ENCODE results near the gene BEST2. TPM values are rescaled to one million over a fixed set of nuclear protein-coding genes. Genes with fewer than 3 reads are reported as not detected.
A peak's percentile ranks its signal among the peaks of the same experiment; 100 is the strongest.

The BEST2 gene
- total RNA-seq, 1 experiment from 2014 or later = not detected

GRCh38 chr19:12763100-12763499, 11.5 kb downstream of the BEST2 start:
- no peak for DNase-seq (ENCODE audit: low spot score)
- in situ Hi-C loops (cut with HindIII; ENCODE audit: low sequenced_read_pairs) = no loop called here

GRCh38 chr19:12764698-12765097, 13.1 kb downstream of the BEST2 start:
- in situ Hi-C loops (cut with HindIII; ENCODE audit: low sequenced_read_pairs) = no loop called here
- no peak for DNase-seq (ENCODE audit: low spot score)

- peak; percentile 56 for DNase-seq (ENCODE audit: low spot score)
- in situ Hi-C loops (cut with HindIII; ENCODE audit: low sequenced_read_pairs) = no loop called here
Measured at GRCh38 chr19:12766051-12766521, 14.5 kb downstream of the BEST2 start.

GRCh38 chr19:12767150-12767549, 15.6 kb downstream of the BEST2 start:
- DNase-seq (ENCODE audit: low spot score) = no peak
- in situ Hi-C loops (cut with HindIII; ENCODE audit: low sequenced_read_pairs) = no loop called here

GRCh38 chr19:12767666-12768065, 16.1 kb downstream of the BEST2 start:
- in situ Hi-C loops (cut with HindIII; ENCODE audit: low sequenced_read_pairs) = no loop called here
- DNase-seq (ENCODE audit: low spot score) = no peak

GRCh38 chr19:12769689-12770088, 18.1 kb downstream of the BEST2 start:
- DNase-seq (ENCODE audit: low spot score) = no peak

GRCh38 chr19:12770922-12771321, 19.3 kb downstream of the BEST2 start:
- no peak for DNase-seq (ENCODE audit: low spot score)
- in situ Hi-C loops (cut with HindIII; ENCODE audit: low sequenced_read_pairs) = no loop called here

More at GRCh38 chr19:12769689-12770088, 18.1 kb downstream of the BEST2 start:
- in situ Hi-C loops (cut with HindIII; ENCODE audit: low sequenced_read_pairs) = no loop called here

- in situ Hi-C loops (cut with HindIII; ENCODE audit: low sequenced_read_pairs) = no loop called here
- no peak for DNase-seq (ENCODE audit: low spot score)
Measured at GRCh38 chr19:12772323-12772722, 20.7 kb downstream of the BEST2 start.

- in situ Hi-C loops (cut with HindIII; ENCODE audit: low sequenced_read_pairs) = no loop called here
Measured at GRCh38 chr19:12773571-12773970, 22.0 kb downstream of the BEST2 start.

GRCh38 chr19:12774588-12775555, 23.3 kb downstream of the BEST2 start, which contains the start of gene HOOK2:
TSS of gene HOOK2 (minus strand) at chr19:12775552. CDS start at chr19:12775449, 103 bp downstream.
- in situ Hi-C loops (cut with HindIII; ENCODE audit: low sequenced_read_pairs) = no loop called here
- peak; percentile 52 for DNase-seq (ENCODE audit: low spot score)

More at GRCh38 chr19:12773571-12773970, 22.0 kb downstream of the BEST2 start:
- DNase-seq (ENCODE audit: low spot score) = no peak

- peak; percentile 77 for DNase-seq (ENCODE audit: low spot score)
- in situ Hi-C loops (cut with HindIII; ENCODE audit: low sequenced_read_pairs) = no loop called here
Measured at GRCh38 chr19:12777217-12778016, 25.8 kb downstream of the BEST2 start.

- in situ Hi-C loops (cut with HindIII; ENCODE audit: low sequenced_read_pairs) = no loop called here
Measured at GRCh38 chr19:12778017-12778904, 26.7 kb downstream of the BEST2 start.

GRCh38 chr19:12778905-12779161, 27.2 kb downstream of the BEST2 start:
- in situ Hi-C loops (cut with HindIII; ENCODE audit: low sequenced_read_pairs) = no loop called here
- DNase-seq (ENCODE audit: low spot score) = no peak

More at GRCh38 chr19:12778017-12778904, 26.7 kb downstream of the BEST2 start:
- peak; percentile 56 for DNase-seq (ENCODE audit: low spot score)

GRCh38 chr19:12779162-12779993, 27.8 kb downstream of the BEST2 start:
- in situ Hi-C loops (cut with HindIII; ENCODE audit: low sequenced_read_pairs) = no loop called here
- DNase-seq (ENCODE audit: low spot score) = peak; percentile 63

GRCh38 chr19:12782174-12782423, 30.5 kb downstream of the BEST2 start:
- in situ Hi-C loops (cut with HindIII; ENCODE audit: low sequenced_read_pairs) = no loop called here
- DNase-seq (ENCODE audit: low spot score) = no peak

- peak; percentile 93 for DNase-seq (ENCODE audit: low spot score)
- in situ Hi-C loops (cut with HindIII; ENCODE audit: low sequenced_read_pairs) = no loop called here
Measured at GRCh38 chr19:12782424-12783290, 31.1 kb downstream of the BEST2 start.

- in situ Hi-C loops (cut with HindIII; ENCODE audit: low sequenced_read_pairs) = no loop called here
- no peak for DNase-seq (ENCODE audit: low spot score)
Measured at GRCh38 chr19:12783291-12783848, 31.8 kb downstream of the BEST2 start.

All from G401 (cell line).